ENCODE data around the gene ORC5.

GRCh38 chr7:104093127-104093526 lies 114.7 kb downstream of the ORC5 start:
- TF ChIP-seq CTCF (IDR thresholded peaks at IDR 0.05) (no peak), POLR2A (IDR thresholded peaks at IDR 0.05) (no peak), EP300 (IDR thresholded peaks at IDR 0.05) (no peak), POLR2AphosphoS5 (IDR thresholded peaks at IDR 0.05) (no peak)
